Sigmoid colon (tissue), 7 donors: ENCODE results near the gene RAMP1. TPM values are rescaled to one million over a fixed set of nuclear protein-coding genes. Genes with fewer than 3 reads are reported as not detected.

Experiments used
- DNase-seq: peaks from one replicate; pipeline ENCODE4 v3.0.0-alpha.2; 2019
- H3K27ac ChIP-seq, 4 donors: fragments of 200-600 bp; sonication (generic); one replicate each; pipeline ENCODE4 v1.5.1; 2016 to 2019; ENCODE audit warnings: mild to moderate bottlenecking in 1 of 4
- H3K27me3 ChIP-seq, 3 donors: fragments of 200-600 bp; sonication (generic); one replicate each; pipeline ENCODE4 v1.5.1; 2019; ENCODE audit warnings: mild to moderate bottlenecking in 1 of 3
- H3K36me3 ChIP-seq, 4 donors: fragments of 200-600 bp; sonication (generic); one replicate each; pipeline ENCODE4 v1.5.1; 2016 to 2019
- H3K4me1 ChIP-seq, 4 donors: fragments of 200-600 bp; sonication (generic); one replicate each; pipeline ENCODE4 v1.5.1; 2017 to 2019
- H3K4me3 ChIP-seq, 4 donors: fragments of 200-600 bp; sonication (generic); one replicate each; pipeline ENCODE4 v1.5.1; 2017 to 2019; ENCODE audit warnings: mild to moderate bottlenecking in 2 of 4, moderate library complexity in 1 of 4
- H3K9me3 ChIP-seq, 4 donors: fragments of 200-600 bp in 3 of 4; sonication (generic) in 3 of 4; one replicate each; pipeline versions ENCODE4 v1.5.1 to v1.6.1; 2013 to 2019
- CTCF ChIP-seq, 4 experiments: fragments of 450-650 bp in 3 of 4; fragments of 200-600 bp in 1 of 4; IDR thresholded peaks; one replicate each; pipeline ENCODE4 v1.5.1; 2016 to 2019; ENCODE audit warnings: antibody characterized with exemption in 4 of 4, mild to moderate bottlenecking in 3 of 4, moderate library complexity in 2 of 4
- EP300 ChIP-seq, 4 donors: sonication (generic); formaldehyde crosslinking; IDR thresholded peaks; one replicate each; pipeline ENCODE4 v1.6.1; 2017; ENCODE audit warnings: antibody characterized with exemption in 4 of 4
- POLR2A ChIP-seq, 2 donors: fragments of 450-650 bp; IDR thresholded peaks; one replicate each; pipeline ENCODE4 v1.6.1; 2016; ENCODE audit warnings: antibody characterized with exemption in 2 of 2, mild to moderate bottlenecking in 2 of 2, moderate library complexity in 2 of 2
- POLR2AphosphoS5 ChIP-seq, 4 donors: sonication (generic); formaldehyde crosslinking; IDR thresholded peaks; one replicate each; pipeline ENCODE4 v1.6.1; 2017; ENCODE audit warnings: antibody characterized with exemption in 4 of 4
- WGBS, 2 donors: extraction: QIAGEN DNeasy Blood & Tissue Kit; methylation state at CpG; one replicate each; pipeline ENCODE4 v1.1.7; 2013; 5-methylcytosine and 5-hydroxymethylcytosine counted together
- intact Hi-C: fragments of 100-400 bp; cut with DNase I; formaldehyde crosslinking; loops from one replicate; pipeline ENCODE4 v1.15.1; 2023
- polyA plus RNA-seq, 3 donors: library from polyadenylated mRNA; stranded (reverse); fragments of 200-250 nt; gene quantifications; one replicate each; pipeline ENCODE4 v1.2.3, GENCODE V29; 2013
- total RNA-seq, 4 donors: library from RNA; depleted of rRNA; stranded (reverse); fragments of >200 nt; gene quantifications; one replicate each; pipeline ENCODE4 v1.1.0, GENCODE V29; 2016
- donor health status: healthy with polysubstance abuse.
- donor health status: Bipolar disorder and iron deficiency.
- donor health status: healthy.

The RAMP1 gene
- total and polyA plus RNA-seq, 7 donors = 13.2 to 788 (median 372) TPM; not detected in 1

- H3K27me3 ChIP-seq = no peaks in the 10 kb centered on the region
- no peak overlapping the region for H3K4me3 ChIP-seq
- peaks cover 0 to 100% (median 98%) of the 10 kb centered on the region in 4 donors for H3K4me1 ChIP-seq
- H3K9me3 ChIP-seq = no peaks in the 10 kb centered on the region
- peak; percentile 79 for DNase-seq
- no peak for TF ChIP-seq EP300 (IDR thresholded peaks at IDR 0.05)
- TF ChIP-seq POLR2AphosphoS5 (IDR thresholded peaks at IDR 0.05) = peak in 2 of 4 donors; percentile 5 to 16
- intact Hi-C loops = loop anchor here (10.0 kb wide), 1 partner anchor 1456 kb away; no protein-coding TSS in a partner anchor
- 58 to 82% methylated on average over 22 of the region's 22 CpGs for WGBS, 2 donors
- H3K27ac ChIP-seq = peak overlapping the region; percentile 91 to 97 (median 96)
- H3K36me3 ChIP-seq = no peaks in the 10 kb centered on the region
These were observed 9.4 kb downstream of the RAMP1 start for GRCh38 chr2:237868631-237869342.

- no peaks in the 10 kb centered on the region for H3K9me3 ChIP-seq
- H3K27me3 ChIP-seq = no peaks in the 10 kb centered on the region
- peaks cover 0 to 100% (median 98%) of the 10 kb centered on the region in 4 donors for H3K4me1 ChIP-seq
- peak; percentile 38 for DNase-seq
- H3K4me3 ChIP-seq = no peak overlapping the region
- WGBS, 2 donors = 94 to 95% methylated on average over 21 of the region's 21 CpGs
- no peaks in the 10 kb centered on the region for H3K36me3 ChIP-seq
- TF ChIP-seq CTCF (IDR thresholded peaks at IDR 0.05) (no peak), POLR2A (IDR thresholded peaks at IDR 0.05) (no peak), EP300 (IDR thresholded peaks at IDR 0.05) (no peak), POLR2AphosphoS5 (IDR thresholded peaks at IDR 0.05) (no peak)
- intact Hi-C loops = loop anchor here (10.0 kb wide), 1 partner anchor 1455 kb away; no protein-coding TSS in a partner anchor
- peak overlapping the region; percentile 91 to 97 (median 96) for H3K27ac ChIP-seq
These were observed 10.1 kb downstream of the RAMP1 start for GRCh38 chr2:237869343-237870102.

GRCh38 chr2:237870126-237870525, 10.7 kb downstream of the RAMP1 start:
- WGBS, 2 donors = 81 to 89% methylated on average over 11 of the region's 11 CpGs
- H3K36me3 ChIP-seq = no peaks in the 10 kb centered on the region
- no peak for TF ChIP-seq CTCF (IDR thresholded peaks at IDR 0.05)
- TF ChIP-seq EP300 (IDR thresholded peaks at IDR 0.05) = no peak
- no peak for TF ChIP-seq POLR2AphosphoS5 (IDR thresholded peaks at IDR 0.05)
- TF ChIP-seq POLR2A (IDR thresholded peaks at IDR 0.05) = no peak
- intact Hi-C loops = no loop called here
- no peaks in the 10 kb centered on the region for H3K27me3 ChIP-seq
- H3K9me3 ChIP-seq = no peaks in the 10 kb centered on the region
- peak overlapping the region in 1 of 4 donors; percentile 3 for H3K4me3 ChIP-seq
- peak overlapping the region; percentile 91 to 97 (median 96) for H3K27ac ChIP-seq
- peaks cover 0 to 100% (median 99%) of the 10 kb centered on the region in 4 donors for H3K4me1 ChIP-seq
- peak; percentile 65 for DNase-seq

- Histone ChIP-seq H3K4me3 (peak overlapping the region in 2 of 4 donors; percentile 3), H3K4me1 (peaks cover 0 to 100% (median 99%) of the 10 kb centered on the region in 4 donors)
- intact Hi-C loops = no loop called here
These were observed 11.6 kb downstream of the RAMP1 start for GRCh38 chr2:237870754-237871651.

More at GRCh38 chr2:237870754-237871651, 11.6 kb downstream of the RAMP1 start:
- no peaks in the 10 kb centered on the region for H3K9me3 ChIP-seq
- DNase-seq = peak; percentile 69
- no peaks in the 10 kb centered on the region for H3K36me3 ChIP-seq
- peak overlapping the region; percentile 91 to 97 (median 96) for H3K27ac ChIP-seq
- no peak for TF ChIP-seq CTCF (IDR thresholded peaks at IDR 0.05)
- TF ChIP-seq POLR2AphosphoS5 (IDR thresholded peaks at IDR 0.05) = peak in 2 of 4 donors; percentile 45
- H3K27me3 ChIP-seq = no peaks in the 10 kb centered on the region
- 83 to 89% methylated on average over 23 of the region's 23 CpGs for WGBS, 2 donors
